MM.1S (cell line): Measurements from ENCODE around the gene BRINP1.

Experiments
- CTCF ChIP-seq: fragments of 300-600 bp; sonication (generic); IDR thresholded peaks from 2 replicates; pipeline ENCODE4 v1.5.1; 2016; ENCODE audit warnings: antibody characterized with exemption, low read length, mixed read lengths
- EZH2 ChIP-seq: fragments of 300-600 bp; sonication (generic); optimal IDR thresholded peaks from 2 replicates; pipeline ENCODE3; 2017; ENCODE audit warnings: low read depth, mild to moderate bottlenecking, antibody characterized with exemption, low read length, mixed read lengths

- TF ChIP-seq CTCF: no peak
- no peak for TF ChIP-seq EZH2
Measured at GRCh38 chr9:119412399-119412798, 43.2 kb upstream of the BRINP1 start.
